Stimulated activated CD4-positive, alpha-beta T cell treated with anti-CD3 and anti-CD28 coated beads, Interleukin-2, amount 100 ng/mL, for 24 hours (primary cell): ENCODE data around the gene LMOD1.
"Not testable (repeated sequence)": the region's sequence is repeated elsewhere in the genome, so short reads cannot be mapped to it uniquely, and the experiment has no call there.

Experiments used
- DNase-seq, 2 donors: peaks; one replicate each; pipeline ENCODE4 v3.0.0-alpha.2; 2020

LMOD1 gene

DNA sequence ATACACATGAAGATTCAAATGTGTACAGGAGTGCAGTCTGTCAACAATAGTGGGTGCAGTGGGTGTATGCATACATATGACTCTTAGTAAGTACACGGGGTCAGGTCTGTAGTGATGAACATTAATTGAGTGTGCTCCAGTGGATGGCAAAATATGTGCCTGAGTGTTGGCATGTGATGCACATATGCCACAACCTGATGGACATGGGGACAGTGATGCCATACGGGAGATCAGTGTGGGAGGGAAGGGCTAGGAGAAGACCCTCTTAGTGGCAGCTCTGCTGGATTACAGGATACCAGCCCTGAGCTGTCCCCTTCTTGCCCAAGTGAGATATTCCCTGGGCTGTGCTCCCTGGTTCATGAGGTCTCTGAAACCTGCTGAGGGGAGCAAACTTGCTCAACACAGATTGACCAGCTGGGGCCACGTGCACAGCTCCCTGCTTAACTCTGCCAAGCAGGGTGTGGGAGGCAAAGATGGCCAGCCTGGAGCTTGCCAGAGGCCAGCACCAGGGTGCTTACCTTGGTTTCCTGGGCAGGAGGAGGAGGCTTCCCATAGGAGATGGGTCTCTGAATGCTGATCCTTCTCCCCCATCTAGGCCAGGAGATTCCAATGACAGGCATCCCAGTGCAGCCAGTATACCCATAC is 55.4 kb downstream of the LMOD1 start:
- no peak for DNase-seq

DNA sequence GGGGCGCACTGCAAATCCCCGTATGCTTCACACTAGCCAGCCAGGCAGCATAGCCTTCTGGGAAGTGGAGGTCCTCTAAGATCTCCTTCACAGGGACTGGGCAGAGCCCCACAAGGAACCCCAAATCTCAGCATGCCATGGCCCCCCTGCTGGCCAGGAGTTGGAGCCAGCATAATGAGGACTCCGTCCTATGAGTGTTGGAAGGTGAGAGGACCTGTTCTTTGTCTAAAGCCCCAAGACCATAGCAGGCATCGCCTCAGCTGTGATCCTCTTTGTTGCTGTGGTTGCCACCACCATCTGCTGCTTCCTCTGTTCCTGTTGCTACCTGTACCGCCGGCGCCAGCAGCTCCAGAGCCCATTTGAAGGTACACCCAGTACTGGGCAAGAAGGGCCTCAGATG is 56.1 kb downstream of the LMOD1 start:
- DNase-seq, result no peak

DNA sequence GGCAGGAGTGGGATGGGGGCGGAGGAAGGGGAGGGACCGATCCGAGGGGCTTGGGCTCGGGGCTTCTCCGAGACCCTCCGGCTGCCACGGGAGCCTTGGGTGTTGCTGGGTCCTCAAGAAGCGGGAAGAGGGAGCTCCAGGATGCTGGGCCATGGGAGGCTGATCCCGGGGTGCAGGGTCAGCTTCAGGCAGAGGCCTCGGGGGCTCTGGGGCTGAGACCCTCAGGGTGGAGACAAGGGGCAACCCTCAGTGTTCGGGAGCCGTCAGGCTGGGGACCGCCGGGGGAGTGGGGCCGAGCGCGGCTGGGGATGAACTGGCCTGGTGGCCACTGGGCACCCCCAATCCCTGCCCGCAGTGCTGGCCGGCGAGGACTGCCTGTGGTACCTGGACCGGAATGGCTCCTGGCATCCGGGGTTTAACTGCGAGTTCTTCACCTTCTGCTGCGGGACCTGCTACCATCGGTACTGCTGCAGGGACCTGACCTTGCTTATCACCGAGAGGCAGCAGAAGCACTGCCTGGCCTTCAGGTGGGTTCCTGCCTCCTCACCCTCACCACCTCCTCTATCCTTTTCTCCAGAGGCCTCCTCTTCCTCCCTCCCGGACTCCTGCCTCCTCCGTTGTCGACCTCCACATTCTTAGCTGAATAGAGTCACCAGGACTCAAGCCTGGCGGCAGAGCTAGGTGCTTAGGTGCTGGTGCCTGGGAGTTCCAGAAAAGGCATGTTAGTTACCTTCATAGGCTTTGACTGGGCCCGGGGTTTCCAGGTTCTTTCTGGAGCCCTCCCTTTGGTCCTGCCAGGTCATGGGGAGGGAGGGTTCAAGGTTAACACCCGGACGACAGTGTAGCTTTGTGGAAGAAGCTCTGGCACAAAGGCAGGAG is 57.0 kb downstream of the LMOD1 start:
- DNase-seq, result no peak

DNA sequence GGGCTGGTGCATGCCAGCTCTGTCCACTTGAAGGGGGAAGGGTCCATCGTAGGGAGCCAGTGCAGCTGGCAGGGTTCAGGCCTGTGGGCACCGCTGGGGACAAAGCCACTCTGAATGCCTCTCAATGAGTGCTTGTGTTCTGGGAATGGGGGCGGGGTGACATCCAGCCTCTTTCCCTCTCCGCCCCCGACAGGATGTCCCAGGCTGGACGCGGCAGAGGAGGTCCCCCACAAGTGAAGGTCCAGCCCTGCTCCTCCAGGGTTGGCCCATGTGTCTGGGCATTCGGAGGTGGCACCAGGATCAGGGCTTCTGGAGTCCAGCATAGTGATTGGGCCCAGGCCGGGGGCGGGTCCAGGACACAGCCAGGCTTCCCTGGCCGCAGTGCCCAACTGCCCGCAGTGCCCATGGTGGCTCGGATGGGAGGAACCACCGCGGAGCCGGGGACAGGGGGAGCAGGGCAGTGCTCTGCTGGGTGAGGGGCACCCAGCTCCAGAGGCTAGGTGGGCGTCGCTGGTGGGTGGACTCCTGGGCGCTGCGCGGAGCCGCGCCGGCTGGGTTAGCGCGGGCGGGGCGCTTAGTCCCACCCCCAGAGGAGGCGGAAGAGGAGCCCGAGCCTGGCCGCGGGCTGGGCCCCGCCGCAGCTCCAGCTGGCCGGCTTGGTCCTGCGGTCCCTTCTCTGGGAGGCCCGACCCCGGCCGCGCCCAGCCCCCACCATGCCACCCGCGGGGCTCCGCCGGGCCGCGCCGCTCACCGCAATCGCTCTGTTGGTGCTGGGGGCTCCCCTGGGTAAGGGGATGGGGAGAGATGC is 57.9 kb downstream of the LMOD1 start, which contains the start of gene SHISA4:
Gene SHISA4 (plus strand): TSS at position 617 of the 808 bp plus-strand sequence. CDS start 97 bp downstream, at position 714.
- peak in 1 of 2 donors; percentile 30 for DNase-seq

DNA sequence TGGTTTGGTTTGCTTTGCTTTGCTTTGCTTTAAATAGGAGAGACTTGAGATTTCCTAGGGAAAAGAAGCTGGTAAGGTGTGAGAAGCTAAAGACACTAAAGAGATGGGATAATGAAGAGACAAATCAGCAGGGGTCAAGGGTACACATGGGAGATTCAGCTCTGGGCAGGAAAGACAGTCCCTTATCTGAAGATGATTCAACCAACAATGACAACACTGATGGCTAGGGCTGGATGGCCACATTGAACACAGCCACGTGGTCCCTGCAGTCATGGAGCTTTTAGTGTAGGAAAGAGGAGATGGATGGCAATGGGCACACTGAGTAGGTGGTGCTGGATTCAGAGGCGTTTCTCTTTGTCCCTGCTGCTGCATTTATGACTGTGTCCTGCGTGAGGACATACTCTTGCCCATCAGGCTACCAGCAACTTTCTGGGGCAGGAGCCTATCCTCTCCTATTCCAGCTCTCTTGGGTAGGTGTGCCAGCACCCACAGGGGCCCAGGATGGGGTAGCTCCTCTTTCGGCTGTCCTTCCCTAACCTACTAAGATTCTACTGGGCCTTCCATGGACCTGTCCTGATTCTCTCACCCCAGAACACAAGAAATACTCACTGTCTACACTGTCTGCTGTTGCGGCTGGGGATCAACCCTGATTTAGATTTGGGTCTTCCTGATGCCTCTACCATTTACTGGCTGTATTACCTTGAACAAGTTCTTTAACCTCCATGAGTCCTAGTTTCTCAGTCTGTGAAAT is 59.1 kb downstream of the LMOD1 start:
- DNase-seq, result no peak

DNA sequence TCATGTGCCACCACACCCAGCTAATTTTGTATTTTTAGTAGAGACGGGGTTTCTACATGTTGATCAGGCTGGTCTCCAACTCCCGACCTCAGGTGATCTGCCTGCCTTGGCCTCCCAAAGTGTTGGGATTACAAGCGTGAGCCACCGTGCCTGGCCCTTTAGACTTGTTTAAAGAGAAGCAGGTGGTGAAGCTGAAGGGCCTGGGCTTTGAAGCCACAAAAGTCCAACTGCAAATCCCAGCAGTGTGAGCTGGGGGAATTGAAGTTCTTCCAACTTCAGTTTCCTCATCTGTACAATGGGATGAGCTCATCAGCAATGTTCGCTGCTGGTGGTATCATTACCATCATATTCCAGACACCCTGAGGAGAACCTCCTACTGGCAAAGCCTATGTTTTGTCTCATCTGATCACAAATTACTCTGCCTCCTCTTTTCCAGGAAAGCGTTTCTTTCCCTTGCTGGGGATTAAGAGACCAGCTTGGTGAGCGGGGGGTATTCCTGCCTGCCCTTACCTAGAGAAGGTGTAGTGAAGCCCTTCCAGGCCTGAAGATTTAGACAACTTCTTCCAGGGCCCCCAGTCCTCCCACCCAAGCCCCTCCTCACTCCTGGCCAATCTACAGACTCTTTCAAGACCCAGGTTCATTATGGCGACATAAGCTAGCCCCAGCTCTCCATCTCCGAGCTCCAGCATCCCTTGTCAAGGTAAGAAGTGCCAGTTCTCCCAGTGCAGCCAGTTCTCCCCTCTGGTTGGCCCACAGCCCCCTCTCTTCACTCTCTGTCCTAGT is 60.1 kb downstream of the LMOD1 start:
- DNase-seq, result no peak

DNA sequence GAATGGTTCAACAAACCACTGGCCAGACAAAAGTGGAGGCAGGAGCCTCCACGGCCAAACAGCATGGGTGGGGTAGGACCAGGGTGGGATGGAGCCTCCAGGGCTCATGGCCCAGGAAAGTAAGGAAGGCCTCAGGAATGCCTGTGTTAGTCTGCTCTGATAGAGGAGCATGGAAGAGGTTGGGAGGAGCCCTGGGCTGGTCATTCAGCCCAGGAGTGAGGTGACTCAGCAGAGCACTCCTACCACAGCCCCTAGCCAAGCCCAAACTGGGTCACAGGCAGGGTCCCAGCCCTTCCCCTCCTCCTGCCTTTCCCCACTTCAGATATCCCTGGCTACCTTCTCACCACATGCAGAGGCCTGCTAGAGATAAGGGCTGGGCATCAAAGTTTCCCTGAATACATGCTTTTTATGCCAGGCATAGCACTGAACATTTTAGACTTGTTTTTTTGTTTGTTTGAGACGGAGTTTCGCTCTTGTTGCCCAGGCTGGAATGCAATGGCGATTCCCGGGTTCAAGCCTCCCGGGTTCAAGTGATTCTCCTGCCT is 60.7 kb downstream of the LMOD1 start:
- no peak for DNase-seq

DNA sequence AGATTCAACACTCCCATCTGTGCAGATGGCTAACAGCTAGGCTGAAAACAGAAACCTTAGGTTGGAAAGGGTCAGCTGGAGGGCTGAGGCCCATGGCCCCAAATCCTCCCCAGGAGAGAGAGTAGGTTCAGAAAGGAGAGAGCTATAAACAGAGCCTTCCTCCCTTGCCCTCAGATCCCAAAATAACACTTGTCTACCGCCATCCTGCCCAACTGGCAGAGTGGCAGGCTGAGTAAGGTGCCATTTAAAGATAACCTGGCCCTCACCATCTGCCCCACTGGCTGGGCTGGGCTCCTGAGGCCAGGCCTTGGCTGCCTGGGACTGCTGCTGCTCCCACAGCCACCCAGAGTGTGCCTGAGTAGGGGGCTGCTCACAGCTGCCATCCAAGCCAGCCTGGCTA is 61.9 kb downstream of the LMOD1 start:
- no peak for DNase-seq

DNA sequence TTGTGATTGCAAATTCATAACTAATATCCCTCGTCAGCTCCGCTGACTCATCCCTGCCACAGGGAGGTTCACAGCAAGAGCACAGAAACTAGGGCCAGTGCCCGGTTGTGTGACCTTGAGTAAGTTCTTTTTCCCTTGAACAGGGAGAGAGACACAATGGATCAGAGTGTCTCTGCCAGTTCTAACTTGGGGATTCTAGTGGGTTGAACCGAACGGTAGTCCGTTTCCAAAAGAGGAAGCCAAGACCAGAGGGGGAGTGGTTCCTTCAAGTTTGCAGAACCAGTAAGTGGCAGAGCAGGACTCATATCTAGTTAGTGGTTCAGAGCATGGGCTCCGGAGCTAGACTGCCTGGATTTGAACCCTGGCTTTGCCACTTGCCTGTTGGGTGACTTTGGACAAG is 62.6 kb downstream of the LMOD1 start:
- DNase-seq, result no peak

DNA sequence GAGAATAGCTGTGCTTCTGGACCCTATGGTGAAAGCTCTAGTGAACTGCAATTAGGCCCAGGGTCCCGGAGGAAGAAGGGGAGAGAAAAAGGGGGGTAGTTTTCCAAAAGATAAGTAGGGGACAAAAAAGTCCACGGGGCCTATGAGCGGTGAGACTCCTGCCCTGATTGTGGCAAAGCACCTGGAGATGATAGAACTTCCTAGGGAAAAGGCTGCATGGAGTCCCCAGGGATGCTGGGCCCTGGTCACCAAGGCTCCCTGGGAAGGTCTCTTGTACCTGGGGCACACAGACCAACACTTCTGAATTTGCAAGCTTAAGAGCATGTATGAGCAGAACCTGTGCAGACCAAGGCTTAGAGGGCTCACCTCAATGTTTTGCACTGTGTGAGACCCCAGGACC is 63.1 kb downstream of the LMOD1 start:
- no peak for DNase-seq

DNA sequence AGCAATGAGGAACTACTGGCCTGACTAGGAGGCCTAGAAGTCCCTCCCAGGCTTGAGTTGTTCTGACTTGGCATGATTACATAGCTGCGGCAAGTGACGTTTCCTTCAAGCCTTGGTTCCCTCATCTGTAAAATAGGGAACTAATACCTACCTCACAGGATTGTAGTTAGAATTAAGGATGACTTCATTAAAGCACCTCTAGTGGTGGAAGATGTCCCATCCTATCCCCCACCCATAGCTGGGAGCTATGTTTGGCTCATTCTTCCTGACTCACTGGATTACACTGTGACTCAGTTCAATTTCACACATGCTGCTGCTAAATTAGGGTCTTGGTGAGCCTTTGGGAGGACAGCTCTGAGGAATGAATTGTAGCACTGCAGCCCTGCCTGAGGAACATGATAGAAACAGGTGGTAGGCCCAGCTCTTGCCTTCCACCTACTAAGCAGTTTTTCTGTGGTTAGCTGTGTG is 63.6 kb downstream of the LMOD1 start:
- no peak for DNase-seq

DNA sequence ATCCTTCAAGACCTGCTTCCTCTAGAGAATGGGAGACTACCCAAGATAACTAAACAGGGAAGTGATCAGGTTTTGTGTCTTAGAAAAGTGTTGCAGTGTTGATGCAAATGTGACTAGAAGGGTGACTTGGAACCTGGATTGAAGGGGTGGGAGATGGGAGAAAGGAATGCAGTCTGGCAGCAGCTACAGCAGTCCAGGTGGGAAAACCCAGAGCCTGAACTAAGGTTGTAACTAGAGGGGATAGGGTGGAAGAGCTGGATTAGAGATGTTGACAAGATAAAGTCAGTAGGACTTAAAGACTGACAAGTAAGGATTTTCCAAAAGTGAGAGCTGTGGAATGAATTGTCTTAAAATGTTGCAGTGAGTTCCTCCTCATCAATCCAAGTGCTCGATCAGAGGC is 64.7 kb downstream of the LMOD1 start:
- no peak for DNase-seq

DNA sequence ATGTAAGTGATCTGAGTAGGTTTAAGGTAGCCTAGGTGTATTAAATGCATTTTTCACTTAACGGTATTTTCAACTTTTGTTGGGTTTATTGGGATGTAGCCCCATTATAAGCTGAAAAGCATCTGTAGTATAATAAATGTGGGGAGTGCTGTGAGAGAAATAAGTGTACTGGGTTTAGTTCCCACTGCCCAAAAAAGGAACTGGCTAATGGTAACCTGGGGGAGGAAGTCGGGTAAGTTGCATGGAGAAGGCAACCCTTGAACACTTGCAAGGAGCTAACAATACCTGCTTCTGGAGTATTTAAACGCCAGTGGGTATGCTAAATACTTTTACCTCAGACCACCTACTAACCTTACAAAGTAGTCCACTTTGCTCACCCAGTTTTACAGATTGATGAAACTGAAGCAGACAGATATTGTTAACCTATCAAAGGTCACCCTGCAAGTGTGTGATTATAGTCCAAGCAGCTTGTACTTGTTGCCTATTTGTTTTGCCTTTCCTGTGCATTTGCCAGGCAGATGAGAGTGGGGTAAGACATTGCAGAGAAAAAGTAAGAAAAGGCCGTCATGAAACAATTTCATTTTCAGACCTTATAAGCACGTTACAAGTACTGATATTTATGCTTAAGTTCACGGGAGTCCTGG is 65.3 kb downstream of the LMOD1 start:
- no peak for DNase-seq

DNA sequence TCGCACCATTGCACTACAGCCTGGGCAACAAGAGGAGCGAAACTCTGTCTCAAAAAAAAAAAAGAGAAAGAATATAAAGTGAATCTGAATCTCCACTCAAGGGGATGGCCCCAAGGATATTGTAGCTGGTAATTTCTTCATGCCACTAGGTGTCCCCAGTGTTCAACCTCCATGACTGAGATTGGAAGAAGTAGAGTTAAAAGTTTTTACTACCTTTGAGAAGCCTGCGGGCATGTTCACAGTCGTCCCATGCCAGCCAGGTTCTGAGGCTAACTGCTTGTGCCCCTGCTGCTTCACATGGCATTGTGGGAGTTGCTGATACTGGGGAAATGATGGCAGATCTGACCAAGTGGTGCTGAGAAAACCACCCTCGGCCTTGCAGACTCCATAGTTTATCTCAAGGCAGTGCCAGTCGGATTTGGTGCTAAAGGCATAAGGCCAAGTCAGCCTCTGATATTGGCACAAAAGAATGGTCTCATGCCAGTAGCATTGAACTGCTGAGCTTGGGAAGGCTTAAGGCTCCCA is 68.4 kb downstream of the LMOD1 start:
- DNase-seq, result no peak

DNA sequence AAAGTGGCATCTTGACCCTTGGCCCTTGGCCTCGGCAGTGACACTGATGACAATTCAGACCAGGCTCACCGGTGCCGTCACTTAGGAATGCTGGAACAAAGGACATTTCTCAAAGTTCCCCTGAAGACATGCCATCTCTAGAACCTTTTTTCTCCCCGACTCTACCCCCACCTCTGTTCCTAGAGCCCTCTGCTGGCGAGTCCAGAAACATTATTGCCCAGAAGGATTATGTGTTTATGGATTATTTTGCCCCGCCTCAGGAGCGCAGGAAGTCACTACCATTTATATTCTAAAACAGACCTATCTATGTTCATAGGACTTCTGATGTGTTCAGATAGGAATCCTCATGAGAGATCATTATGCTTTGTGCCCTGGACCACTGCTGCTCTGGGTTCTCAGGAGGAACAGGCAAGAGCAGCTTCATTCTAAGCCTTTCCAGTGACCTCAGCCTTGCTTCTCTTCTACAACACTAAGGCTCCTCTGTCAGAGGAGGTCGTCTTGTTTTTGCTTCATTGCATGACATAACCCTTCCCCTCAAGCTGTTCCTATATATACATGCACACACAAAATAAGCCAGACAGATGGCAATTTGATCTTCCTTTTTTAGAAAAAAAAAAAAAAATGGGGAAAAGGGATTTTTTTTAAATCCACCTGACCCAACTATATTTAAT is 70.1 kb downstream of the LMOD1 start:
- no peak for DNase-seq

DNA sequence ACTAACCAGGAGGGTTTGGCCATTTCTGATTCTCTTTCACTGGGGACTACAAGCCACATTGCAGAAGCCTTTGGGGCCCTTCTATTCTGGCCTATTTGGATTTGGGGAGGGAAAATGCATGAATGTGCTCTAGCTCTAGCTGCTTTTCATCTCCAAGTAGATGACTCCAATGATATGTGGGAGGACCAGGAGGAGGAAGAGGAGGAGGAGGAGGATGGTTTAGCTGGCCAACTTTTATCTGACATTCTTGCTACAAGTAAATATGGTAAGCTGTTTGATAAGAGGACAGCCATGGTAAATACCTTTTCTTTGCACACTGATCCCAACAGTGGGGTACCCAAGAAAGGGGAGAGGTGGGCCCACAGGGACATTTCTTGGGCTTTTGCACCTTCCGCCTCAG is 71.7 kb downstream of the LMOD1 start:
- no peak for DNase-seq

DNA sequence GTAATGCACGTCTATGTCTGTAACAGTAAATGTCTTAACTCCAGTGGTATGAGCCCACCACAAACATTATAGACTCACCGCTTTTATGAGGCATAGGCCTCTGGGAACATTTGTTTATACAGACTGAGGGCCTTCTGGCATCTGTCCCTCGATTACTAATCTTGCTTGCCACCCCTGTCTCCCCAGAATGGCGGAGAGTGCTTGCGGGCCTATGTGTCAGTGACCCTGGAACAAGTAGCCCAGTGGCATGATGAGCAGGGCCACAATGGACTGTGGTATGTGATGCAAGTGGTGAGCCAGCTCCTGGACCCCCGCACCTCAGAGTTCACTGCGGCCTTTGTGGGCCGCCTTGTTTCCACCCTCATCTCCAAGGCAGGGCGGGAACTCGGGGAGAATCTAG is 76.0 kb downstream of the LMOD1 start:
- no peak for DNase-seq

DNA sequence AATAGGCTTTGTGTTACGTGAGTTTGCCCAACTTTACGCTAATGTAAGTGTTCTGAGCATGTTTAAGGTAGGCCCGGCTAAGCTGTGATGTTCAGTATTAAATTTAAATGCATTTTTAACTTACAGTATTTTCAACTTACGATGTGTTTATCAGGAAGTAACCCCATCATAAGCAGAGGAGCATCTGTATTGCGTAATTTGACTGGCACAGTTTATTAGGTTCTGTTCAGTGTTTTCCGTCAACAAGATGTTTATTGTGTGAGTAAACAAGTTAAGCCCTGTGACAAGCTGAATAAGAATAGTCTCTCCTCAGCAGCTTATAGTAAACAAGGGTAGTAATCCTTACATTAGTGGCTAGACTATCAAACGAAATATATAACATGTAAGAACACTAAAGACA is 84.9 kb downstream of the LMOD1 start:
- DNase-seq, result no peak

DNA sequence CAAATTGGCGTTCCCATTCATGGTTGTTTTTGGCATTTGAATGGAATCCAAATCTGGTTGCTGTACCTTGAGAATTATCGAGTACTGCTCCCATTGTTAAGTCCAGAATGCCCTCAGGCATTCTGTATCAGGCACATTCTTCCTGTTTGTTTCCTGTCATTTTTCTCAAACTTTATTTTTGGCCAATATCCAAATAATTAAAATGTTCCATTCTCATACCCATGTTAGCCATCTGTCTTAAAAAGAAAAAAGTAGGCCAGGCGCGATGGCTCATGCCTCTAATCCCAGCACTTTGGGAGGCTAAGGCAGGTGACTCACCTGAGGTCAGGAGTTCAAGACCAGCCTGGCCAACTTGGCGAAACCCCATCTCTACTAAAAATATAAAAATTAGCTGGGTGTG is 86.9 kb downstream of the LMOD1 start:
- no peak for DNase-seq

DNA sequence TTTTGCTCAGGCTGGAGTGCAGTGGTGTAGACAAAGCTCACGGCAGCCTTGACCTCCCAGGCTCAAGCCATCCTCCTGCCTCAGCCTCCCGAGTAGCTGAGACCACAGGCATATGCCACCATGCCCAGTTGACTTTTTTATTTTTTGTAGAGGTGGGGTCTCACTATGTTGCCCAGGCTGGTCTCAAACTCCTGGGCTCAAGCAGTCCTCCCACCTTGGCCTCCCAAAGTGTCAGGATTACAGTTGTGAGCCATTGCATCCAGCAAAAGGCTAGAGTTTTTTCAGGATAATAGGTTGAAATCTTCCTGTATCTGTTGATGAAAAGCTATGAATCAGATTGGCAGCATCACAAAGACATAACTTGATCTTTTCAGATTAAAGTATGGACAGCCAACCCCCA is 89.6 kb downstream of the LMOD1 start:
- not testable (repeated sequence) for DNase-seq
